HG03432 (cell line): ENCODE measurements around the gene AGBL3.

Source experiments
- ATAC-seq: cut with Tn5 transposase; IDR thresholded peaks from one replicate; pipeline ENCODE4 v1.9.1; 2021; ENCODE audit warnings: mild to moderate bottlenecking, moderate library complexity; ENCODE audit not compliant: unreplicated experiment

The AGBL3 gene

DNA sequence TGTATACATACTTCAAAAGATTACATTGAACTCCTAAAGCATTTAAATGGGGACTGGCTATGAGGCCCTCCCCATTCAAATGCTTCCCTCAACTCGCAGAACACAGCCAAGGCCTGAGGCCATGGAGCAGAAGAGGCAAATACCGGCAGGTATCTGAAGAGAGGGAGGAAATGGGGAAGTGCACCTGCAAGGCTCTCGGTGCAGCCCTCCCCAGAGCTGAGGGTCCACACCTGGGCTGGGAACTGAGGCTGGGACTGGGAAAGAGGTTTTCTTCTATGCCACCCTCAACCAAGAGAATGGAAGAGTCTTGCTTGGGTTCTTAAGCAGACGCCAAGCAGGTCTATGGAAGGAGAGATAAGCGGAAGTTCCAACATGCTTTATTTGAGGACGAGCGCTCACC is 197.2 kb downstream of the AGBL3 start:
- no peak for ATAC-seq

GRCh38 chr7:135184254-135184841 is 198.0 kb downstream of the AGBL3 start:
- ATAC-seq, result no peak
